ENCODE measurements around the gene HECW1. TPM values are rescaled to one million over a fixed set of nuclear protein-coding genes. Genes with fewer than 3 reads are reported as not detected.
A peak's percentile ranks its signal among the peaks of the same experiment; 100 is the strongest.

The HECW1 gene
- total and polyA plus RNA-seq, 10 of the 15 experiments (the other 5 are each of a cell fraction or from before 2014, with no cell fraction given), result under 0.01 to 0.31 (median 0.04) TPM; not detected in 3

GRCh38 chr7:43590862-43591557, 478.6 kb downstream of the HECW1 start (continued):
- TF ChIP-seq, protein P1, sequence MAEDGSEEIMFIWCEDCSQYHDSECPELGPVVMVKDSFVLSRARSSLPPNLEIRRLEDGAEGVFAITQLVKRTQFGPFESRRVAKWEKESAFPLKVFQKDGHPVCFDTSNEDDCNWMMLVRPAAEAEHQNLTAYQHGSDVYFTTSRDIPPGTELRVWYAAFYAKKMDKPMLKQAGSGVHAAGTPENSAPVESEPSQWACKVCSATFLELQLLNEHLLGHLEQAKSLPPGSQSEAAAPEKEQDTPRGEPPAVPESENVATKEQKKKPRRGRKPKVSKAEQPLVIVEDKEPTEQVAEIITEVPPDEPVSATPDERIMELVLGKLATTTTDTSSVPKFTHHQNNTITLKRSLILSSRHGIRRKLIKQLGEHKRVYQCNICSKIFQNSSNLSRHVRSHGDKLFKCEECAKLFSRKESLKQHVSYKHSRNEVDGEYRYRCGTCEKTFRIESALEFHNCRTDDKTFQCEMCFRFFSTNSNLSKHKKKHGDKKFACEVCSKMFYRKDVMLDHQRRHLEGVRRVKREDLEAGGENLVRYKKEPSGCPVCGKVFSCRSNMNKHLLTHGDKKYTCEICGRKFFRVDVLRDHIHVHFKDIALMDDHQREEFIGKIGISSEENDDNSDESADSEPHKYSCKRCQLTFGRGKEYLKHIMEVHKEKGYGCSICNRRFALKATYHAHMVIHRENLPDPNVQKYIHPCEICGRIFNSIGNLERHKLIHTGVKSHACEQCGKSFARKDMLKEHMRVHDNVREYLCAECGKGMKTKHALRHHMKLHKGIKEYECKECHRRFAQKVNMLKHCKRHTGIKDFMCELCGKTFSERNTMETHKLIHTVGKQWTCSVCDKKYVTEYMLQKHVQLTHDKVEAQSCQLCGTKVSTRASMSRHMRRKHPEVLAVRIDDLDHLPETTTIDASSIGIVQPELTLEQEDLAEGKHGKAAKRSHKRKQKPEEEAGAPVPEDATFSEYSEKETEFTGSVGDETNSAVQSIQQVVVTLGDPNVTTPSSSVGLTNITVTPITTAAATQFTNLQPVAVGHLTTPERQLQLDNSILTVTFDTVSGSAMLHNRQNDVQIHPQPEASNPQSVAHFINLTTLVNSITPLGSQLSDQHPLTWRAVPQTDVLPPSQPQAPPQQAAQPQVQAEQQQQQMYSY (CRISPR knock-in tag; IDR thresholded peaks at IDR 0.05), result no peak
- TF ChIP-seq TCF3 (IDR thresholded peaks at IDR 0.05; ENCODE audit: borderline replicate concordance, insufficient read depth, low read depth, low read length), result peak; percentile 89; the same call in 1 of the 2 replicates
- no peak; the same call in 1 of the 2 replicates for TF ChIP-seq POLR2A (IDR thresholded peaks at IDR 0.05; ENCODE audit: low read depth, low read length)
- TF ChIP-seq, protein P2, sequence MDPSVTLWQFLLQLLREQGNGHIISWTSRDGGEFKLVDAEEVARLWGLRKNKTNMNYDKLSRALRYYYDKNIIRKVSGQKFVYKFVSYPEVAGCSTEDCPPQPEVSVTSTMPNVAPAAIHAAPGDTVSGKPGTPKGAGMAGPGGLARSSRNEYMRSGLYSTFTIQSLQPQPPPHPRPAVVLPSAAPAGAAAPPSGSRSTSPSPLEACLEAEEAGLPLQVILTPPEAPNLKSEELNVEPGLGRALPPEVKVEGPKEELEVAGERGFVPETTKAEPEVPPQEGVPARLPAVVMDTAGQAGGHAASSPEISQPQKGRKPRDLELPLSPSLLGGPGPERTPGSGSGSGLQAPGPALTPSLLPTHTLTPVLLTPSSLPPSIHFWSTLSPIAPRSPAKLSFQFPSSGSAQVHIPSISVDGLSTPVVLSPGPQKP (IDR thresholded peaks at IDR 0.05; ENCODE audit: low read depth, low read length), result no peak
- TF ChIP-seq CBX3 (IDR thresholded peaks at IDR 0.05; ENCODE audit: borderline replicate concordance, low read depth), result no peak
- TF ChIP-seq CHD2 (IDR thresholded peaks at IDR 0.05; ENCODE audit: borderline replicate concordance, low read depth, low read length), result peak; percentile 45; the same call in 1 of the 2 replicates
- TF ChIP-seq, protein P3, sequence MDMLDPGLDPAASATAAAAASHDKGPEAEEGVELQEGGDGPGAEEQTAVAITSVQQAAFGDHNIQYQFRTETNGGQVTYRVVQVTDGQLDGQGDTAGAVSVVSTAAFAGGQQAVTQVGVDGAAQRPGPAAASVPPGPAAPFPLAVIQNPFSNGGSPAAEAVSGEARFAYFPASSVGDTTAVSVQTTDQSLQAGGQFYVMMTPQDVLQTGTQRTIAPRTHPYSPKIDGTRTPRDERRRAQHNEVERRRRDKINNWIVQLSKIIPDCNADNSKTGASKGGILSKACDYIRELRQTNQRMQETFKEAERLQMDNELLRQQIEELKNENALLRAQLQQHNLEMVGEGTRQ (IDR thresholded peaks at IDR 0.05; ENCODE audit: borderline replicate concordance, low read depth, low read length), result no peak
- TF ChIP-seq ESRRA (IDR thresholded peaks at IDR 0.05; ENCODE audit: low read length), result no peak
- no peak for TF ChIP-seq KDM1A (IDR thresholded peaks at IDR 0.05; ENCODE audit: borderline replicate concordance)
- TF ChIP-seq, protein P4, sequence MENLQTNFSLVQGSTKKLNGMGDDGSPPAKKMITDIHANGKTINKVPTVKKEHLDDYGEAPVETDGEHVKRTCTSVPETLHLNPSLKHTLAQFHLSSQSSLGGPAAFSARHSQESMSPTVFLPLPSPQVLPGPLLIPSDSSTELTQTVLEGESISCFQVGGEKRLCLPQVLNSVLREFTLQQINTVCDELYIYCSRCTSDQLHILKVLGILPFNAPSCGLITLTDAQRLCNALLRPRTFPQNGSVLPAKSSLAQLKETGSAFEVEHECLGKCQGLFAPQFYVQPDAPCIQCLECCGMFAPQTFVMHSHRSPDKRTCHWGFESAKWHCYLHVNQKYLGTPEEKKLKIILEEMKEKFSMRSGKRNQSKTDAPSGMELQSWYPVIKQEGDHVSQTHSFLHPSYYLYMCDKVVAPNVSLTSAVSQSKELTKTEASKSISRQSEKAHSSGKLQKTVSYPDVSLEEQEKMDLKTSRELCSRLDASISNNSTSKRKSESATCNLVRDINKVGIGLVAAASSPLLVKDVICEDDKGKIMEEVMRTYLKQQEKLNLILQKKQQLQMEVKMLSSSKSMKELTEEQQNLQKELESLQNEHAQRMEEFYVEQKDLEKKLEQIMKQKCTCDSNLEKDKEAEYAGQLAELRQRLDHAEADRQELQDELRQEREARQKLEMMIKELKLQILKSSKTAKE (IDR thresholded peaks at IDR 0.05; ENCODE audit: low read depth, poor library complexity, severe bottlenecking), result peak; percentile 87
- TF ChIP-seq HSF1 (IDR thresholded peaks at IDR 0.05; ENCODE audit: low read depth, low read length), result no peak
- TF ChIP-seq RFX5 (IDR thresholded peaks at IDR 0.05; ENCODE audit: low read depth, low read length), result no peak
- peak; percentile 69 for TF ChIP-seq NBN (IDR thresholded peaks at IDR 0.05)
- TF ChIP-seq, protein P5, sequence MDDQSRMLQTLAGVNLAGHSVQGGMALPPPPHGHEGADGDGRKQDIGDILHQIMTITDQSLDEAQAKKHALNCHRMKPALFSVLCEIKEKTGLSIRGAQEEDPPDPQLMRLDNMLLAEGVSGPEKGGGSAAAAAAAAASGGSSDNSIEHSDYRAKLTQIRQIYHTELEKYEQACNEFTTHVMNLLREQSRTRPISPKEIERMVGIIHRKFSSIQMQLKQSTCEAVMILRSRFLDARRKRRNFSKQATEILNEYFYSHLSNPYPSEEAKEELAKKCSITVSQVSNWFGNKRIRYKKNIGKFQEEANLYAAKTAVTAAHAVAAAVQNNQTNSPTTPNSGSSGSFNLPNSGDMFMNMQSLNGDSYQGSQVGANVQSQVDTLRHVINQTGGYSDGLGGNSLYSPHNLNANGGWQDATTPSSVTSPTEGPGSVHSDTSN (IDR thresholded peaks at IDR 0.05; ENCODE audit: insufficient replicate concordance, low read depth, low read length), result peak; percentile 70
- no peak for TF ChIP-seq RAD51 (IDR thresholded peaks at IDR 0.05)
- no peak for TF ChIP-seq FOXK2 (IDR thresholded peaks at IDR 0.05)
- peak; percentile 97 for TF ChIP-seq CREM (IDR thresholded peaks at IDR 0.05; ENCODE audit: low read depth)
- peak; percentile 64; the same call in 1 of the 2 replicates for TF ChIP-seq MXI1 (IDR thresholded peaks at IDR 0.05; ENCODE audit: low read depth, low read length)
- peak; percentile 100 for TF ChIP-seq BCL11A (IDR thresholded peaks at IDR 0.05; ENCODE audit: low read depth, low read length)
- no peak for TF ChIP-seq RBBP5 (conservative IDR thresholded peaks at IDR 0.05)

All from GM12878 (cell line).